GM12878 (cell line): Measurements from ENCODE around the gene CFAP299. TPM values are rescaled to one million over a fixed set of nuclear protein-coding genes. Genes with fewer than 3 reads are reported as not detected.

Experiments used
- ATAC-seq: fragments of 200-7000 bp; cut with Tn5 transposase; 3 replicates; pipeline ENCODE4 v1.9.1; 2020; ENCODE audit warnings: mild to moderate bottlenecking, moderate library complexity
- BruUV-seq: library from RNA; stranded (reverse); fragments of 400-500 nt; replicated peaks from 2 replicates; lab custom pipeline; 2021; lab: Mats Ljungman, UMichigan
- CTCF ChIA-PET: fragments of 300-600 bp; sonication (Branson Sonifier 250); formaldehyde crosslinking; extraction: SDS; loops from one replicate; lab custom pipeline; 2021; ENCODE audit warnings: inconsistent platforms; lab: Yijun Ruan, JAX
- POLR2A ChIA-PET: fragments of 350-600 bp; formaldehyde crosslinking; extraction: SDS; loops from one replicate; lab custom pipeline; 2021; ENCODE audit warnings: inconsistent platforms; lab: Charles Lee
- RAD21 ChIA-PET: fragments of 300-600 bp; sonication (Branson Sonifier 250); formaldehyde crosslinking; loops from one replicate; lab custom pipeline; 2023; ENCODE audit warnings: antibody characterized with exemption; ENCODE audit not compliant: unreplicated experiment; lab: Charles Lee
- SMC1A ChIA-PET: fragments of 300-600 bp; sonication (Branson Sonifier 250); formaldehyde crosslinking; loops from one replicate; lab custom pipeline; 2023; ENCODE audit not compliant: unreplicated experiment, uncharacterized antibody; lab: Charles Lee
- DNase-seq: peaks from one replicate; pipeline ENCODE4 v3.0.0-alpha.2; 2011; ENCODE audit warnings: low read depth, low spot score
- FAIRE-seq: peaks from 3 replicates; lab custom pipeline; 2011; peaks lifted over from hg19 to GRCh38; lab: Jason Lieb, UNC
- H2AFZ ChIP-seq: 2 replicates; pipeline ENCODE4 v1.6.0; 2011; ENCODE audit warnings: low read depth, low read length, control low read depth; ENCODE audit not compliant: control insufficient read depth
- H3K27ac ChIP-seq: 2 replicates; pipeline ENCODE4 v1.5.1; 2011; ENCODE audit warnings: control low read depth; ENCODE audit not compliant: control insufficient read depth, insufficient read depth
- H3K27me3 ChIP-seq, 2 experiments: replicated peaks in 1 of 2; 2 replicates each; pipeline versions ENCODE4 v1.6.0 to v1.6.1; 2011; ENCODE audit warnings: low read length in 1 of 2; ENCODE audit not compliant: control insufficient read depth in 2 of 2, insufficient read depth in 2 of 2
- H3K36me3 ChIP-seq, 2 experiments: 2 replicates each; pipeline ENCODE4 v1.5.1; 2011; ENCODE audit warnings: low read length in 1 of 2; ENCODE audit not compliant: control insufficient read depth in 2 of 2, insufficient read depth in 2 of 2
- H3K4me1 ChIP-seq: 2 replicates; pipeline ENCODE4 v1.6.1; 2011; ENCODE audit warnings: mild to moderate bottlenecking, low read length, moderate library complexity, mixed read lengths; ENCODE audit not compliant: control insufficient read depth, insufficient read depth
- H3K4me2 ChIP-seq: 2 replicates; pipeline ENCODE4 v1.6.0; 2011; ENCODE audit warnings: control low read depth; ENCODE audit not compliant: control insufficient read depth, insufficient read depth
- H3K4me3 ChIP-seq: fragments of 200-600 bp; sonication (generic); 2 replicates; pipeline ENCODE4 v1.5.1; 2016
- H3K79me2 ChIP-seq: 2 replicates; pipeline ENCODE4 v1.6.0; 2011; ENCODE audit warnings: low read length; ENCODE audit not compliant: control insufficient read depth, insufficient read depth
- H3K9ac ChIP-seq: 2 replicates; pipeline ENCODE4 v1.8.0; 2011; ENCODE audit warnings: low read length, control low read depth, mixed read lengths; ENCODE audit not compliant: control insufficient read depth, insufficient read depth
- H3K9me3 ChIP-seq: replicated peaks from 3 replicates; pipeline ENCODE4 v1.5.1; 2011; ENCODE audit warnings: mild to moderate bottlenecking, low read length; ENCODE audit not compliant: control insufficient read depth, insufficient read depth
- H4K20me1 ChIP-seq: 2 replicates; pipeline ENCODE4 v1.6.0; 2011; ENCODE audit not compliant: control insufficient read depth, insufficient read depth
- ASH2L ChIP-seq: fragments of 300-600, 200-600 bp; sonication (generic); IDR thresholded peaks from 2 replicates; pipeline ENCODE4 v1.6.1; 2017; ENCODE audit warnings: low read depth, mild to moderate bottlenecking, borderline replicate concordance
- ATF3 ChIP-seq: IDR thresholded peaks from 2 replicates; pipeline ENCODE4 v1.6.1; 2011; ENCODE audit warnings: low read depth, mild to moderate bottlenecking, low read length, moderate library complexity, borderline replicate concordance; ENCODE audit errors: extremely low read depth
- BCL3 ChIP-seq: IDR thresholded peaks from 2 replicates; pipeline ENCODE4 v1.6.1; 2011; ENCODE audit warnings: borderline replicate concordance, low read depth, mild to moderate bottlenecking, moderate library complexity, low read length; ENCODE audit not compliant: insufficient read depth, poor library complexity, severe bottlenecking
- CUX1 ChIP-seq: IDR thresholded peaks from 2 replicates; pipeline ENCODE4 v1.6.1; 2012; ENCODE audit warnings: improper control_type of control experiment, low read depth, low read length; ENCODE audit not compliant: insufficient replicate concordance
- DPF2 ChIP-seq: fragments of 450-650 bp; IDR thresholded peaks from 2 replicates; pipeline ENCODE4 v1.6.1; 2017; ENCODE audit warnings: mild to moderate bottlenecking
- FOS ChIP-seq: IDR thresholded peaks from 3 replicates; pipeline ENCODE4 v1.6.1; 2011; ENCODE audit warnings: borderline replicate concordance; ENCODE audit not compliant: insufficient read length; ENCODE audit errors: extremely low read depth
- NRF1 ChIP-seq: conservative IDR thresholded peaks from 2 replicates; pipeline ENCODE4 v1.6.1; 2011; ENCODE audit warnings: mild to moderate bottlenecking, low read depth, low read length, improper control_type of control experiment
- POLR2A ChIP-seq: IDR thresholded peaks from 2 replicates; pipeline ENCODE4 v1.6.1; 2011; ENCODE audit warnings: low read depth, mild to moderate bottlenecking, low read length
- SIX5 ChIP-seq: IDR thresholded peaks from 2 replicates; pipeline ENCODE4 v1.6.1; 2011; ENCODE audit warnings: mild to moderate bottlenecking, low read depth, low read length, moderate library complexity; ENCODE audit not compliant: severe bottlenecking
- STAT1 ChIP-seq: fragments of 450-650 bp; conservative IDR thresholded peaks from 2 replicates; pipeline ENCODE4 v1.6.1; 2014; ENCODE audit warnings: antibody characterized with exemption, mild to moderate bottlenecking
- WRNIP1 ChIP-seq: IDR thresholded peaks from 2 replicates; pipeline ENCODE4 v1.6.1; 2011; ENCODE audit warnings: low read depth, low read length, improper control_type of control experiment, borderline replicate concordance
- ZNF592 ChIP-seq: fragments of 450-650 bp; IDR thresholded peaks from 2 replicates; pipeline ENCODE4 v1.6.1; 2017; ENCODE audit warnings: mild to moderate bottlenecking, moderate library complexity
- ZZZ3 ChIP-seq: IDR thresholded peaks from 2 replicates; pipeline ENCODE4 v1.6.1; 2011; ENCODE audit warnings: low read depth; ENCODE audit not compliant: control insufficient read depth, insufficient read length
- WGBS: methylation state at CpG from one replicate; pipeline ENCODE4 v1.1.6; 2016; ENCODE audit warnings: low lambda C conversion rate; ENCODE audit not compliant: insufficient replicate concordance, insufficient coverage; ENCODE audit errors: missing lambda C conversion rate; 5-methylcytosine and 5-hydroxymethylcytosine counted together
- in situ Hi-C: fragments of 300-500 bp; cut with MboI; formaldehyde crosslinking; loops from 9 replicates; pipeline ENCODE4 v1.14.3; 2018; ENCODE audit warnings: mixed read lengths
- intact Hi-C: fragments of 100-400 bp; cut with micrococcal nuclease; formaldehyde crosslinking; loops from one replicate; pipeline ENCODE4 v1.14.2; 2022; ENCODE audit not compliant: unreplicated experiment
- polyA plus RNA-seq, 11 experiments: library from polyadenylated mRNA; depleted of rRNA in 4 of 11; unstranded in 6 of 11; stranded (reverse) in 5 of 11; fragments of >200 nt; fragmentation: Nextera tagmentation in 4 of 11; fragmentation: Illumina TruSeq in 1 of 11; extraction: Ambion mirVana in 4 of 11; extraction: Trizol in 1 of 11; gene quantifications; 1 replicate in 1 of 11; 2 replicates in 10 of 11; pipeline versions ENCODE4 v1.2.1 to v1.2.3, GENCODE V29; 2011 to 2016; ENCODE audit warnings: inconsistent platforms in 2 of 11, missing spikeins in 2 of 11, low read depth in 1 of 11
- total RNA-seq, 4 experiments: library from RNA; depleted of rRNA in 3 of 4; stranded (reverse); fragments of >200 nt in 3 of 4; fragmentation: Illumina TruSeq in 1 of 4; extraction: Trizol in 1 of 4; gene quantifications; 2 replicates each; pipeline versions ENCODE4 v1.2.1 to v1.2.3, GENCODE V29; 2013 to 2021

The CFAP299 gene
- total and polyA plus RNA-seq, 10 of the 15 experiments (the other 5 are each of a cell fraction or from before 2014, with no cell fraction given): 0.06 to 0.34 TPM; not detected in 8

- Histone ChIP-seq H4K20me1 (no peaks in the 10 kb centered on the region), H2AFZ (no peak overlapping the region), H3K36me3 (no peaks in the 10 kb centered on the region), H3K79me2 (no peaks in the 10 kb centered on the region), H3K27me3 (no peaks in the 10 kb centered on the region), H3K4me3 (no peak overlapping the region), H3K27ac (no peak overlapping the region), H3K9ac (no peak overlapping the region), H3K9me3 (no peaks in the 10 kb centered on the region; the same call in 2 of the 3 replicates), H3K4me2 (no peak overlapping the region), H3K4me1 (no peaks in the 10 kb centered on the region)
- BruUV-seq: no TSS peak
- ChIA-PET RAD21 (interaction anchor here (0.6 to 1.1 kb wide), 2 partner anchors 74 to 106 kb away, joined by 3 read pairs; no protein-coding TSS in a partner anchor), CTCF (interaction anchor here (1.0 to 1.1 kb wide), 2 partner anchors 16 to 187 kb away, joined by 3 to 4 read pairs; no protein-coding TSS in a partner anchor), POLR2A (no interaction called here), SMC1A (interaction anchor here (0.8 to 1.5 kb wide), 6 partner anchors 8 to 74 kb away, joined by 3 to 5 read pairs (median 4); no protein-coding TSS in a partner anchor)
- intact Hi-C loops (no loop called here), in situ Hi-C loops (no loop called here)
- whole genome bisulfite sequencing: 6% methylated on average over 1 of the region's 1 CpG
- no peak for FAIRE-seq
- ATAC-seq: peak; percentile 60; the same call in 2 of the 3 replicates
- no peak for DNase-seq
- TF ChIP-seq WRNIP1 (no peak), ASH2L (no peak), ZZZ3 (no peak), FOS (no peak), DPF2 (no peak), NRF1 (no peak), CUX1 (no peak), POLR2A (no peak), STAT1 (no peak), SIX5 (no peak), BCL3 (no peak), ZNF592 (no peak), ATF3 (no peak)
Observed at GRCh38 chr4:80803337-80803736, 467.8 kb downstream of the CFAP299 start.
